ENCODE results near the gene SLC38A1. TPM values are rescaled to one million over a fixed set of nuclear protein-coding genes. Genes with fewer than 3 reads are reported as not detected.

Gene SLC38A1
- total and polyA plus RNA-seq, 3 experiments from 2014 or later, result 233 to 252 (median 242) TPM

DNA sequence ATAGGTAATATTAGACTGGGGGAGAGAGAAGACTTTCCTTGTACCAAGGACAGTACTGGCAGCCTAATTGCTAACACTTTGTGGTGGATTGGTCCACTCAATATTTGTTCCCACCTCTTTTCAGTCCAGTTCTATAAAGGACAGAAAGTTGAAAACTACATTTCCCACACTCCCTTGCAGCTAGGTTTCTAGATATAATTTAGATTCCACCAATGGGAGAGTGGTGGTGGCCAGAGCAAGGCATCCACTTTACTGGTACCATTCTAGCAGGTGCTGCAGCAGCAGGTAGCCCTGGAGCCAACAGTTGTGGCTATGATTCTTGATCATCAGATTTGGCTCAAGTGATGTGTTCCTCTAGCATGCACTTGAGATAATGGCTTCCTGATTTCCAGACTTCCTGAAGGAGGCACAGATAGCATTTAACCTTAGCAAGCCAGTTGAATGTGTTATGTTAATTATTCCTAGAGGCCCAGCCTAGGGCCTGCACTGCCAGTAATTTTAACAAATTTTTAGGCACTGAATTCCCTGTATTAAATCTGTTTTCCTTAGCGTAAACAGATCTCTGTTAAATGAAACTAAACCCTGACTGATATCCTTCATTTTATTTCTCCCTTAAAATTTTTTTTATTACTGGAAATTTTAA, 24.4 kb downstream of the SLC38A1 start:
- Mint-ChIP-seq H3K4me1 (peaks cover 86 to 100% (median 99%) of the 10 kb centered on the region in 3 donors), H3K4me3 (peak overlapping the region in 5 of 7 donors; percentile 5 to 64 (median 12)), H3K27me3 (no peaks in the 10 kb centered on the region), H3K9me3 (peaks cover 0 to 20% (median 17%) of the 10 kb centered on the region in 5 donors), H3K27ac (peak overlapping the region in 7 of 8 donors; percentile 7 to 91 (median 45)), H3K36me3 (peaks cover 26 to 86% (median 37%) of the 10 kb centered on the region in 3 donors)
- ChIA-PET CTCF (interaction anchor here (1.5 kb wide), 1 partner anchor 15 kb away, joined by 3 read pairs; no protein-coding TSS in a partner anchor), POLR2A (no interaction called here)
- H3K9me3 ChIP-seq (ENCODE audit: low read length), result no peaks in the 10 kb centered on the region
- H3K4me3 ChIP-seq (ENCODE audit: low read length), result no peak overlapping the region
- peaks cover 33% of the 10 kb centered on the region for H3K36me3 ChIP-seq (ENCODE audit: insufficient read depth, low read length)
- DNase-seq, result no peak
- H3K27ac ChIP-seq (ENCODE audit: low read depth, low read length), result no peak overlapping the region
- peaks cover 50% of the 10 kb centered on the region for H3K4me1 ChIP-seq (ENCODE audit: insufficient read depth, low read length)
- no peaks in the 10 kb centered on the region for H3K27me3 ChIP-seq (ENCODE audit: insufficient read depth, low read length, poor library complexity, severe bottlenecking)

DNA sequence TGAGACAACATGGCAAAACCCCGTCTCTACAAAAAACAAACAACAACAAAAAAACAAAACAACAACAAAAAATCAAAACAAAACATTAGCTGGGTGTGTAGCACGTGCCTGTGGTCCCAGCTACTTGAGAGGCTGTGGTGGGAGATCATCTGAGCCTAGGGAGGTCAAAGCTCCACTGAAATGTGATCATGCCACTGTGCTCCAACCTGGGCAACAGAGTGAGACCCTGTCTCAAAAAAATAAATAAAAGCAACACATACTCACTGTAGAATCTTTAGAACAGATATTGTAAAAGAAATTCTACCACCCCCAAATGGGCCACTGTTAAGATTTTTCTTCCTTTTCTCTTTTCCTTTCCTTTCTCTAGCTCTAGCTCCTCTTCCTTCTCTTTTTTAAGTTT, 26.3 kb downstream of the SLC38A1 start:
- Mint-ChIP-seq H3K4me1 (peaks cover 85 to 97% (median 96%) of the 10 kb centered on the region in 3 donors), H3K4me3 (peak overlapping the region in 3 of 7 donors; percentile 16 to 57 (median 29)), H3K27ac (peak overlapping the region in 5 of 8 donors; percentile 5 to 77 (median 48)), H3K9me3 (peaks cover 0 to 6% (median 6%) of the 10 kb centered on the region in 5 donors), H3K36me3 (peaks cover 9 to 85% (median 33%) of the 10 kb centered on the region in 3 donors), H3K27me3 (peaks cover 0 to 1% of the 10 kb centered on the region in 2 donors)
- ChIA-PET CTCF (interaction anchor here (1.7 kb wide), 1 partner anchor 61 kb away, joined by 5 read pairs; no protein-coding TSS in a partner anchor), POLR2A (interaction anchor here (0.6 kb wide), 1 partner anchor 41 kb away, joined by 3 read pairs; no protein-coding TSS in a partner anchor)
- Histone ChIP-seq H3K27ac (ENCODE audit: low read depth, low read length) (no peak overlapping the region), H3K4me3 (ENCODE audit: low read length) (no peak overlapping the region), H3K4me1 (ENCODE audit: insufficient read depth, low read length) (peaks cover 62% of the 10 kb centered on the region), H3K27me3 (ENCODE audit: insufficient read depth, low read length, poor library complexity, severe bottlenecking) (no peaks in the 10 kb centered on the region), H3K9me3 (ENCODE audit: low read length) (no peaks in the 10 kb centered on the region), H3K36me3 (ENCODE audit: insufficient read depth, low read length) (peaks cover 45% of the 10 kb centered on the region)
- no peak for DNase-seq

DNA sequence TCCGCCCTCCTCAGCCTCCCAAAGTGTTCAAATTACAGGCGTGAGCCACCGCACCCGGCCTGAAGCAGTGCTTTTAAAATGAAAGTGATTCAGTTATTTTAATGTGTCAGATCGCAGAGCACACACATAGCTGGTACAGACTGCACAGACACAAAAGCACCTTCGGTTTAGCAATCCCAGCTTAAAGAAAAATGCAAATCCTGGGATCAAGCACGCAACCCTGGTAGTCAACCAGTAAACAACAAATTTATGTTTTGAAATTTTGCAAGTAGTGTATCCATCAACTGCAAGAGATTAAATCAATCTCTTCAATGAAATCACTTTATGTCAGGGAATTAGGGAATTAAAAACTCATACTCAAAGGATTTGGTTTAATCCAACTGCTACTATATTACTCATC, 28.4 kb downstream of the SLC38A1 start:
- no peak for DNase-seq

DNA sequence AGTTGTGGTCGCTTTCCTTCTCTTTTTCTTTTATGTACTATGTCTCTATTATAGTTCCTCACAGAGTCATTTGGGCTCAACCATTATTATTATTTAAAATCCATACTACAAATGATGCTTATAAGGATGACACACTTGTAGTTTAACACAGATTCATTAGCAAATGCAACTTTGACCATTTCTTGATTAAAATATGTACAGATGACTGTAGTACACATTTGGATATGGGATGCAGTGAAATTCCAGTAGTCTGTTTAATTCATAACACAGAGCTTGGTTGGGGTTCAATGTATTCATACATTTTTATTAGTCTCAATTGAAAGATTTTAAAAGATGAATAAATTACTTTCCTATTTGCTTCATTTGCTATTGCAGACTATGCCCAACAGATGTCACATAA, 30.0 kb downstream of the SLC38A1 start:
- POLR2A ChIA-PET, result interaction anchor here (0.6 kb wide), 1 partner anchor 17 kb away, joined by 7 read pairs; no protein-coding TSS in a partner anchor

More for the DNA sequence above, 28.4 kb downstream of the SLC38A1 start:
- Mint-ChIP-seq H3K27ac (peak overlapping the region in 4 of 8 donors; percentile 23 to 76 (median 53)), H3K4me3 (no peak overlapping the region), H3K9me3 (no peaks in the 10 kb centered on the region), H3K4me1 (peaks cover 84 to 97% (median 96%) of the 10 kb centered on the region in 3 donors), H3K36me3 (peaks cover 4 to 88% (median 32%) of the 10 kb centered on the region in 3 donors), H3K27me3 (peaks cover 0 to 1% of the 10 kb centered on the region in 2 donors)
- no peaks in the 10 kb centered on the region for H3K9me3 ChIP-seq (ENCODE audit: low read length)
- no peak overlapping the region for H3K4me3 ChIP-seq (ENCODE audit: low read length)
- CTCF ChIA-PET, result no interaction called here
- H3K27ac ChIP-seq (ENCODE audit: low read depth, low read length), result no peak overlapping the region
- peaks cover 62% of the 10 kb centered on the region for H3K36me3 ChIP-seq (ENCODE audit: insufficient read depth, low read length)
- H3K27me3 ChIP-seq (ENCODE audit: insufficient read depth, low read length, poor library complexity, severe bottlenecking), result no peaks in the 10 kb centered on the region
- peaks cover 66% of the 10 kb centered on the region for H3K4me1 ChIP-seq (ENCODE audit: insufficient read depth, low read length)
- POLR2A ChIA-PET, result no interaction called here

DNA sequence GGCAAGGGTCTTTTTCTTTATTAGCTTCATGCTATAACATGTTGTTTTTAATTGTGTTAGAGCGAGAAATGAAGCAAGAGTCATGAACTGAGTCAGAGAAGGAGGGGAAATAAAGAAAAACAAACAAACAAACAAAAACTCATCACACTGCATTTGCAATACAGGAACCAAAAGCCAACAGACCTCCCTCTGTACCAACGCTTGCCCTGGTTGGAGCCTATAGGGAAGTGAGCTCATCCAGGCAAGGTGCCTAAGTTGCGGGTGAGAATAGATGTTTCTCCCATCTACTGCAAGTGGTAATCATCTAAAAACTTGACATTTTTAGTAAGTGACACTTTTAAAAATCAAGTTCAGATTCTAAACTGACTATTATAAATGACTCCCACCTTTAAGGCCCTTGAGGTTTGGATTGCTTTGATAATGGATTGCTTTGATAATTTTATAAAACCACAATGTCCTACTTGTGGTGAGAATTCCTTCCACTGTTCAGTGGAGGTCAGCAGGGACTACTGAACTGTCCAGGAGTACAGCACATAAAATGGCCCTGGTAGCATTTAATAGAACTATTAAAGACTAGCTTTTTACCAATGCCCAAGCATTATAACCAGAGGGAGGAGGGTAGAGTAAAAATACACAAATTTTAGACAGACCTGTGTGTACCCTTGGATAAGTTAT, 31.3 kb downstream of the SLC38A1 start:
- no peak overlapping the region for H3K4me3 ChIP-seq (ENCODE audit: low read length)
- peaks cover 10 to 84% (median 33%) of the 10 kb centered on the region in 3 donors for H3K36me3 Mint-ChIP-seq
- POLR2A ChIA-PET, result interaction anchor here (0.6 kb wide), 1 partner anchor 30 kb away, joined by 3 read pairs; no protein-coding TSS in a partner anchor
- H3K9me3 ChIP-seq (ENCODE audit: low read length), result no peaks in the 10 kb centered on the region
- peak overlapping the region in 1 of 7 donors; percentile 2 for H3K4me3 Mint-ChIP-seq
- H3K9me3 Mint-ChIP-seq, result no peaks in the 10 kb centered on the region
- peaks cover 0 to 1% of the 10 kb centered on the region in 2 donors for H3K27me3 Mint-ChIP-seq
- peaks cover 50% of the 10 kb centered on the region for H3K4me1 ChIP-seq (ENCODE audit: insufficient read depth, low read length)
- peaks cover 54% of the 10 kb centered on the region for H3K36me3 ChIP-seq (ENCODE audit: insufficient read depth, low read length)
- H3K27me3 ChIP-seq (ENCODE audit: insufficient read depth, low read length, poor library complexity, severe bottlenecking), result no peaks in the 10 kb centered on the region
- CTCF ChIA-PET, result interaction anchor here (0.8 to 1.4 kb wide), 3 partner anchors 17 to 21 kb away, joined by 3 to 4 read pairs (median 3); no protein-coding TSS in a partner anchor
- peaks cover 79 to 90% (median 90%) of the 10 kb centered on the region in 3 donors for H3K4me1 Mint-ChIP-seq
- DNase-seq, result no peak
- peak overlapping the region in 7 of 8 donors; percentile 25 to 71 (median 61) for H3K27ac Mint-ChIP-seq
- no peak overlapping the region for H3K27ac ChIP-seq (ENCODE audit: low read depth, low read length)

More for the DNA sequence above, 30.0 kb downstream of the SLC38A1 start:
- CTCF ChIA-PET, result interaction anchor here (1.3 to 1.4 kb wide), 2 partner anchors 15 to 22 kb away, joined by 3 to 4 read pairs; no protein-coding TSS in a partner anchor
- H3K27ac Mint-ChIP-seq, result peak overlapping the region in 7 of 8 donors; percentile 11 to 83 (median 71)
- Histone ChIP-seq H3K4me1 (ENCODE audit: insufficient read depth, low read length) (peaks cover 54% of the 10 kb centered on the region), H3K36me3 (ENCODE audit: insufficient read depth, low read length) (peaks cover 58% of the 10 kb centered on the region), H3K4me3 (ENCODE audit: low read length) (no peak overlapping the region), H3K9me3 (ENCODE audit: low read length) (no peaks in the 10 kb centered on the region), H3K27me3 (ENCODE audit: insufficient read depth, low read length, poor library complexity, severe bottlenecking) (no peaks in the 10 kb centered on the region), H3K27ac (ENCODE audit: low read depth, low read length) (no peak overlapping the region)
- H3K27me3 Mint-ChIP-seq, result peaks cover 0 to 1% of the 10 kb centered on the region in 2 donors
- peaks cover 83 to 94% (median 94%) of the 10 kb centered on the region in 3 donors for H3K4me1 Mint-ChIP-seq
- H3K4me3 Mint-ChIP-seq, result peak overlapping the region in 1 of 7 donors; percentile 21
- H3K9me3 Mint-ChIP-seq, result no peaks in the 10 kb centered on the region
- H3K36me3 Mint-ChIP-seq, result peaks cover 7 to 88% (median 32%) of the 10 kb centered on the region in 3 donors
- DNase-seq, result no peak

DNA sequence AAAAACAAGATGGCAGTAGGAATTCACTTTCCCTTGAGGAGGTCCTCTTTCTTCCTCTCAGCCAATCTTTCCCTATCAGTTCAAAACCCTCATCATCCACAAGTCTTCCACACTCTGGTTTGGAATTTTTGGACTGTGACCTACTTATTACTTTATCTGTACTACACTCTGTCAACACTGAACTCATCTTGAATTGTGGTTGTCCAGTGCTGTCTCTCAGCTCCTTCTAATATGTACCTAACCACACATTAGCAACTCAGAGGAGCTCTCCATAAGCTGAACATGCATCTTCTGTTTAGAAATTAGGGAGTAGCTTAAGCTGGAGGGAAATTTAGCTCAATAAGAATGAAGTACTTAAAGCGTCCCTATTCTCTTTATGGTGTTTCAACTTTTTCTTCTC, 34.8 kb downstream of the SLC38A1 start:
- peaks cover 36% of the 10 kb centered on the region for H3K36me3 ChIP-seq (ENCODE audit: insufficient read depth, low read length)
- CTCF ChIA-PET, result interaction anchor here (0.7 to 1.1 kb wide), 2 partner anchors 242 to 442 kb away, joined by 3 to 4 read pairs; no protein-coding TSS in a partner anchor
- POLR2A ChIA-PET, result interaction anchor here (0.7 to 1.0 kb wide), 2 partner anchors 34 to 199 kb away, joined by 3 to 7 read pairs; partner anchors contain the start of gene SLC38A1

DNA sequence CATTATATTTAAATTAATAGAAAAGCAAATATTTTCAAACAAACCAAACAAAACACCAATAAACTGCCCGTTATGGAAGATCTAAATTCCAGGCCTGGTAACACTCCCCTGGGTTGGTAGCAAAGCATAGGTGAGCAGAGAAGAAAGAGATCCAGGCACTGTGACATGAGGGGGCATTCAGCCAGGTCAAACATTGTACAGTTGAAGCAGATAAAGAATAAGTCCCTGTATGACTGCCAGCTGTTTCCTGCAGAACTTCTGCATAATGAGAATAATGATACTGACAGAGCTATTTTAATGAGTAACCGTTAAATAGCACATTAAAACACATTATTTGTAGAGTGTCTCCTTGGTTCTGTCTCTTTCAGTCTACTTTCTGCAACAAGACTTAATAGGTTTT, 35.4 kb downstream of the SLC38A1 start:
- no peak for DNase-seq
- CTCF ChIA-PET, result interaction anchor here (1.1 kb wide), 1 partner anchor 241 kb away, joined by 3 read pairs; no protein-coding TSS in a partner anchor
- no peak overlapping the region for H3K4me3 ChIP-seq (ENCODE audit: low read length)
- no peak overlapping the region for H3K27ac ChIP-seq (ENCODE audit: low read depth, low read length)
- Mint-ChIP-seq H3K9me3 (no peaks in the 10 kb centered on the region), H3K4me3 (peak overlapping the region in 1 of 7 donors; percentile 37), H3K4me1 (peaks cover 72 to 93% (median 93%) of the 10 kb centered on the region in 3 donors), H3K36me3 (peaks cover 11 to 83% (median 31%) of the 10 kb centered on the region in 3 donors), H3K27ac (peak overlapping the region in 7 of 8 donors; percentile 34 to 76 (median 63)), H3K27me3 (peaks cover 0 to 1% of the 10 kb centered on the region in 2 donors)
- no peaks in the 10 kb centered on the region for H3K27me3 ChIP-seq (ENCODE audit: insufficient read depth, low read length, poor library complexity, severe bottlenecking)
- POLR2A ChIA-PET, result interaction anchor here (1.0 kb wide), 1 partner anchor 35 kb away, joined by 3 read pairs; the partner anchor contains the start of gene SLC38A1
- H3K4me1 ChIP-seq (ENCODE audit: insufficient read depth, low read length), result peaks cover 53% of the 10 kb centered on the region
- no peaks in the 10 kb centered on the region for H3K9me3 ChIP-seq (ENCODE audit: low read length)
- peaks cover 36% of the 10 kb centered on the region for H3K36me3 ChIP-seq (ENCODE audit: insufficient read depth, low read length)

More for the DNA sequence above, 34.8 kb downstream of the SLC38A1 start:
- peaks cover 0 to 1% of the 10 kb centered on the region in 2 donors for H3K27me3 Mint-ChIP-seq
- Histone ChIP-seq H3K27me3 (ENCODE audit: insufficient read depth, low read length, poor library complexity, severe bottlenecking) (no peaks in the 10 kb centered on the region), H3K4me3 (ENCODE audit: low read length) (no peak overlapping the region), H3K27ac (ENCODE audit: low read depth, low read length) (no peak overlapping the region), H3K4me1 (ENCODE audit: insufficient read depth, low read length) (peaks cover 51% of the 10 kb centered on the region), H3K9me3 (ENCODE audit: low read length) (no peaks in the 10 kb centered on the region)
- peak overlapping the region in 1 of 7 donors; percentile 37 for H3K4me3 Mint-ChIP-seq
- no peaks in the 10 kb centered on the region for H3K9me3 Mint-ChIP-seq
- H3K27ac Mint-ChIP-seq, result peak overlapping the region; percentile 34 to 76 (median 62)
- DNase-seq, result no peak
- peaks cover 11 to 83% (median 35%) of the 10 kb centered on the region in 3 donors for H3K36me3 Mint-ChIP-seq
- peaks cover 78 to 94% (median 93%) of the 10 kb centered on the region in 3 donors for H3K4me1 Mint-ChIP-seq
